HCEC 1CT (cell line): ENCODE measurements around the gene TMA7.
"Not testable (repeated sequence)": the region's sequence is repeated elsewhere in the genome, so short reads cannot be mapped to it uniquely, and the experiment has no call there.

Experiments
- DNase-seq: peaks from one replicate; pipeline ENCODE4 v3.0.0-alpha.2; 2017

The TMA7 gene

DNA sequence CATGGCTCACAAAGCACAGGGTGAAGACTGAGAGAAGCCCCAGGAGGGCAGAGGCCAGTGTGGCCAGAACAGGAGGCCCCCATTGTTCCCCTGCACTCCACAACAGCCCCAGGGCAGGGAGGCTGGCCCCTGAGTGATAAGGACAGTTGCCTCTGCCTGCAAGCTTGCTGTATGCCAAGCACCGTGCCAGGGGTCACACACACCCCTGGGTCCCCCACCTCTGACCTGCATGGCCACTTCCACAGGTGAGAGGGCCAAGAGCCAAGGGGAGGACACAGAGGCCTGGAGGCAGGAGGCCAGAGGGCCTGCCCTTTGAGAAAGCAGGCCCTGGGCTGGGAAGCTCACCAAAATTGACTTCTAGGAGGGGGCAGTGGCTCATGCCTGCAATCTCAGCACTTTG, 30.2 kb downstream of the TMA7 start:
- DNase-seq: no peak

DNA sequence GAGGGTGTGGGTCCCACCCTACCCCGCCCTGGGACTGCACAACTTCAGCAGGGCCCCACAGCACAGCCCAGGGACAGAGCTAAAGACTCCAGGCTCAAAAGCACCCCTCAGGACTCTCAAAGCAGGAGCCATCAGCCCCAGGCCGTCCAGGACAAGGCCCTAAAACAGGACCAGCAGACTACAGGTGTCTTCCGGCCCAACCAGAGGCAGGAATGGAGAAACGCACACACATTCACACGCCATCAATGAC, 32.5 kb downstream of the TMA7 start:
- DNase-seq: no peak

- DNase-seq: peak; percentile 91
Observed at GRCh38 chr3:48472923-48473616, 33.0 kb downstream of the TMA7 start.

- no peak for DNase-seq
Observed at GRCh38 chr3:48473617-48473952, 33.5 kb downstream of the TMA7 start.

DNA sequence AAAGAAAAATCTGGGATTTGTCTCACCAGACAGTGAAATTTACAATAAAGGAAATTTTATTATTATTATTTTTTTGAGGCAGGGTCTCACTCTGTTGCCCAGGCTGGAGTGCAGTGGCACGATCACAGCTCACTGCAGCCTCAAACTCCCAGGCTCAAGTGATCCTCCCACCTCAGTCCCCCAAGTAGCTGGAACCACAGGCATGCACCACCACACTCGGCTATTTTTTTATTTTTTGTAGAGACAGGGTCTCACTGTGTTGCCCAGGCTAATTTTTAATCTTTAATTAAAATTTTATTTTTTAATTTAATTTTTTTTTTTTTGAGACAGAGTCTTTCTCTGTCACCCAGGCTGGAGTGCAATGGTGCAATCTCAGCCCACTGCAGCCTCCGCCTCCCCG, 34.0 kb downstream of the TMA7 start:
- DNase-seq: not testable (repeated sequence)

DNA sequence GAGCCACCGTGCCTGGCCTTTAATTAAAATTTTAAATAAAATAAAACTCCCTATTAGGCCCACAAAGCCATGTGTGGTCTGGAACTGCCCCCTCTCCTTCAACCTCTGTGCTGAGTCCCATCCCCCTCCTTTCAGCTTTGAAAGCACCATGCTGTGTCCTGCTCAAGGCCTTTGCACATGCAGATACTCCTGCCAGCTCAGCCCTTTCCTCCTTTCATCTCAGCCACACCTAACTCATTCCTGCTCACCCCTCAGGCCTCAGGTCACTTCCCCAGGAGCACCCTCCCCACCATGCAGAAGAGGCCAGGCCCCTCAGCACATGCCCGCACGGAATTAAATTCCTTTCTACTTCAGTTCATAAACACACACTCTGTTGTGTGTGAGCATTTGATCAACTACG, 34.6 kb downstream of the TMA7 start:
- DNase-seq: no peak

DNA sequence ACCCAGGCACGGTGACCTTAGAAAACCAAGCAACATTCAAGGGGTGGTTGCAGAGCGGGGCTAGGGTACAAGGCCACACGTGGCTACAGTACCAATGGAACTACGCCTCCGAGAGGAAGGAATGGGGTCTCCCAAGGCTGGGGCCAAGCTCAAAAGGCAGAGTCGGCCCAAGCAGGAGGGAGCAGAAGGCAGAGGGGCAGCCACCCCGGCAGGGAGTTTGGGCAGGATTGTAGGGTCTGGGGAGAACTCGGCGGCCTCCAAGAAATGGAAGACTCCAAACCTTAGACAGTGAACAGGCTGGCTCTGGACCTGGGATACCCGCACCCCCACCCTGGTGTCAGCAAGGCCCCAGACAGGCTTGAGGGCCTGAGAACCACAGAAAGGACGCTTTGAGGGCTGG, 35.1 kb downstream of the TMA7 start:
- no peak for DNase-seq

DNA sequence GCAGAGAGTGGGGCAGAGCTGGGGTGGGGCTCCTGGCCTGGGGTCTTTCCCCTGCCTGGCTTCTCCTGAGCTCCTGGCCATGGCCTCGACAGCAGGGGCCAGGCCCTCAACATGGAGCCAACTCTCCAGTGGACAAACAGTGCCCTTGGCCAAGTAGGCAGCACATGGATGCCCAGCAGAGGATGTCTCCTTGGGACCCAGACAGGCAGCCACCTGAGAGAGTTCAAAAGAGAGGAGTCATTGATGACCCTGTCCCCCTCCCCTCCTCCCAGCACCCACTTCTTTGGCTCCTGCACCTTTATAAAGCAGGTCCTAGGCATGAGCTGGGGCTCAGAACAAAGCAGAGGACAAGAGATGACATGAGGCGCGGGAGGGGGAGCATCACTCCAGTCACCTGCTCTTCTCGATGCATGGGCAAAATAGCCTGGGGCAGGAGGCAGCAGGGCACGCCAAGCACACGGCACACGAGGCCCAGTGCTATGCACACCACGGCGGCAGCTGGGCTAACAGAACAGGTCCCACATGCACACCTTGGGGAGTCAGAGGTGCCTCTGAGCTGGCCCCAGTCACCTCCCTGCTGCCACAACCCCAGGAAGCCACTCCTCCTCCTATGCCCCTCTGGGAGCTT, 36.5 kb downstream of the TMA7 start:
- no peak for DNase-seq

- DNase-seq: no peak
Observed at GRCh38 chr3:48477959-48478520, 38.0 kb downstream of the TMA7 start.

GRCh38 chr3:48478626-48479555, 38.8 kb downstream of the TMA7 start:
- DNase-seq: no peak

DNA sequence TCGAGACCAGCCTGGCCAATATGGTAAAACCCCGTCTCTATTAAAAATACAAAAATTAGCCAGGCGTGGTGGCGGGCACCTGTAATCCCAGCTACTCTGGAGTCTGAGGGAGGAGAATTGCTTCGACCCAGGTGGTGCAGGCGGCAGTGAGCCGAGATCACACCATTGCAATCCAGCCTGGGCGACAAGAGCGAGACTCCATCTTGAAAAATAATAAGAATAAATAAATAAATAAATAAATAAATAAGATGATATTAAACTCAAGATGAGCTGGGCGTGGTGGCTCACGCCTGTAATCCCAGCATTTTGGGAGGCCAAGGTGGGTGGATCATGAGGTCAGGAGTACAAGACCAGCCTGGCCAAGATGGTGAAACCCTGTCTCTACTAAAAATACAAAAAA, 40.8 kb downstream of the TMA7 start:
- DNase-seq: not testable (repeated sequence)

DNA sequence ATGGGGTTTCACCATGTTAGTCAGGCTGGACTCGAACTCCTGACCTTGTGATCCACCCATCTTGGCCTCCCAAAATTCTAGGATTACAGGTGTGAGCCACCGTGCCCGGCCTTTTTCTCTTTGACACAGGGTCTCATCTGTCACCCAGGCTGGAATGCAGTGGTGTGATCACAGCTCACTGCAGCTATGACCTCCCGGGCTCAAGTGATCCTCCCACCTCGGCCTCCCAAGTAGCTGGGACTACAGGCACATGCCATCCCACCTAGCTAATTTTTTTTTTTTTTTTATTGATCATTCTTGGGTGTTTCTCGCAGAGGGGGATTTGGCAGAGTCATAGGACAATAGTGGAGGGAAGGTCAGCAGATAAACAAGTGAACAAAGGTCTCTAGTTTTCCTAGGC, 42.8 kb downstream of the TMA7 start:
- DNase-seq: not testable (repeated sequence)

DNA sequence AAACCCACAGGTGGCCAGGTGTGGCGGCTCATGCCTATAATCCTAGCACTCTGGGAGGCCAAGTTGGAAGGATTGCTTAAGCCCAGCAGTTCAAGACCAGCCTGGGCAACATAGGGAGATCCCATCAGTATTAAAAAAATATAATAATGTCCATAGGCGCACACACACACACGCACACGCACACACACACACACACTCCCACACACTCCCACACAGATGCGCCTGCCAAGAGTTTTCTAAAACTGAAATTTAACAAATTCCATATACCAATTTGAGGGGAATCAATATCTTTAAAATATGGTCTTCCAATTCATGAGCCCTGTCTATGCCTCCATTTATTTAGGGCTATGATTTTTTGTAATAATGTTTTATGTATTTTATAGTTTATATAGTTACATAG, 46.9 kb downstream of the TMA7 start:
- no peak for DNase-seq

GRCh38 chr3:48492461-48493202, 52.6 kb downstream of the TMA7 start:
- DNase-seq: no peak

GRCh38 chr3:48493203-48493501, 53.1 kb downstream of the TMA7 start:
- no peak for DNase-seq
